Measurements from ENCODE around the gene TIE1. TPM values are rescaled to one million over a fixed set of nuclear protein-coding genes. Genes with fewer than 3 reads are reported as not detected.
A peak's percentile ranks its signal among the peaks of the same experiment; 100 is the strongest.

Gene TIE1
- total and polyA plus RNA-seq, 9 of the 15 experiments (the other 6 are each of a cell fraction or from before 2014, with no cell fraction given) = 0.07 to 0.49 (median 0.14) TPM; not detected in 4

GRCh38 chr1:43367904-43368645 is 67.3 kb downstream of the TIE1 start, which contains the start of gene ELOVL1 (continued):
- TF ChIP-seq FOXK1 (CRISPR knock-in tag; IDR thresholded peaks at IDR 0.05; ENCODE audit: borderline replicate concordance) (peak; percentile 70; the same call in 1 of the 2 replicates), MAZ (CRISPR knock-in tag; conservative IDR thresholded peaks at IDR 0.05 in 1 of 2, IDR thresholded peaks at IDR 0.05 in 1 of 2) (peak; percentile 78 to 93), HDAC1 (IDR thresholded peaks at IDR 0.05) (peak in 1 of 2 experiments; percentile 90; a peak in 2 of 4 replicates), ZNF77 (CRISPR knock-in tag; IDR thresholded peaks at IDR 0.05) (no peak), HNRNPLL (IDR thresholded peaks at IDR 0.05; ENCODE audit: low read depth, low read length, poor library complexity, severe bottlenecking) (no peak), ZNF512 (tag; IDR thresholded peaks at IDR 0.05) (no peak), AFF4 (CRISPR knock-in tag; IDR thresholded peaks at IDR 0.05) (peak; percentile 57; the same call in 1 of the 2 replicates), HSF4 (CRISPR knock-in tag; IDR thresholded peaks at IDR 0.05; ENCODE audit: borderline replicate concordance) (no peak), ZNF121 (CRISPR knock-in tag; conservative IDR thresholded peaks at IDR 0.05) (peak; percentile 85), YY1 (IDR thresholded peaks at IDR 0.05; ENCODE audit: borderline replicate concordance in 1 of 3, control insufficient read depth in 1 of 3, extremely low read depth in 1 of 3, insufficient read depth in 3 of 3, insufficient read length in 1 of 3, insufficient replicate concordance in 2 of 3, low read depth in 1 of 3, low read length in 2 of 3) (peak in 1 of 3 experiments; percentile 56), MAFK (IDR thresholded peaks at IDR 0.05; ENCODE audit: low read length) (no peak), ZC3H11A (IDR thresholded peaks at IDR 0.05; ENCODE audit: low read depth, low read length) (no peak), ZNF717 (CRISPR knock-in tag; IDR thresholded peaks at IDR 0.05) (no peak), MCM2 (IDR thresholded peaks at IDR 0.05; ENCODE audit: low read depth) (no peak), ZNF146 (CRISPR knock-in tag; IDR thresholded peaks at IDR 0.05; ENCODE audit: unreplicated experiment) (no peak)
- TF ChIP-seq, protein P1, sequence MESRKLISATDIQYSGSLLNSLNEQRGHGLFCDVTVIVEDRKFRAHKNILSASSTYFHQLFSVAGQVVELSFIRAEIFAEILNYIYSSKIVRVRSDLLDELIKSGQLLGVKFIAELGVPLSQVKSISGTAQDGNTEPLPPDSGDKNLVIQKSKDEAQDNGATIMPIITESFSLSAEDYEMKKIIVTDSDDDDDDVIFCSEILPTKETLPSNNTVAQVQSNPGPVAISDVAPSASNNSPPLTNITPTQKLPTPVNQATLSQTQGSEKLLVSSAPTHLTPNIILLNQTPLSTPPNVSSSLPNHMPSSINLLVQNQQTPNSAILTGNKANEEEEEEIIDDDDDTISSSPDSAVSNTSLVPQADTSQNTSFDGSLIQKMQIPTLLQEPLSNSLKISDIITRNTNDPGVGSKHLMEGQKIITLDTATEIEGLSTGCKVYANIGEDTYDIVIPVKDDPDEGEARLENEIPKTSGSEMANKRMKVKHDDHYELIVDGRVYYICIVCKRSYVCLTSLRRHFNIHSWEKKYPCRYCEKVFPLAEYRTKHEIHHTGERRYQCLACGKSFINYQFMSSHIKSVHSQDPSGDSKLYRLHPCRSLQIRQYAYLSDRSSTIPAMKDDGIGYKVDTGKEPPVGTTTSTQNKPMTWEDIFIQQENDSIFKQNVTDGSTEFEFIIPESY (CRISPR knock-in tag; IDR thresholded peaks at IDR 0.05) = peak; percentile 82; the same call in 1 of the 2 replicates
- TF ChIP-seq, protein P2, sequence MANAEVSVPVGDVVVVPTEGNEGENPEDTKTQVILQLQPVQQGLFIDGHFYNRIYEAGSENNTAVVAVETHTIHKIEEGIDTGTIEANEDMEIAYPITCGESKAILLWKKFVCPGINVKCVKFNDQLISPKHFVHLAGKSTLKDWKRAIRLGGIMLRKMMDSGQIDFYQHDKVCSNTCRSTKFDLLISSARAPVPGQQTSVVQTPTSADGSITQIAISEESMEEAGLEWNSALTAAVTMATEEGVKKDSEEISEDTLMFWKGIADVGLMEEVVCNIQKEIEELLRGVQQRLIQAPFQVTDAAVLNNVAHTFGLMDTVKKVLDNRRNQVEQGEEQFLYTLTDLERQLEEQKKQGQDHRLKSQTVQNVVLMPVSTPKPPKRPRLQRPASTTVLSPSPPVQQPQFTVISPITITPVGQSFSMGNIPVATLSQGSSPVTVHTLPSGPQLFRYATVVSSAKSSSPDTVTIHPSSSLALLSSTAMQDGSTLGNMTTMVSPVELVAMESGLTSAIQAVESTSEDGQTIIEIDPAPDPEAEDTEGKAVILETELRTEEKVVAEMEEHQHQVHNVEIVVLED (CRISPR knock-in tag; IDR thresholded peaks at IDR 0.05) = peak; percentile 36; the same call in 1 of the 2 replicates
